ENCODE measurements around the gene CAMKK2. TPM values are rescaled to one million over a fixed set of nuclear protein-coding genes. Genes with fewer than 3 reads are reported as not detected.

CAMKK2 gene
- total and polyA plus RNA-seq, 2 of the 4 experiments (the other 2 are of a cell fraction), result 15.2 to 24.7 TPM

GRCh38 chr12:121251838-121252237 is 44.7 kb downstream of the CAMKK2 start:
- no peak overlapping the region for H4K8ac ChIP-seq (ENCODE audit: low read depth in 2 of 2, low read length in 2 of 2)
- no peak overlapping the region for H3K56ac ChIP-seq (ENCODE audit: extremely low read depth, insufficient read depth, low read length)
- in situ Hi-C loops (cut with MboI; ENCODE audit: low sequenced_read_pairs), result no loop called here
- no peak overlapping the region for H4K5ac ChIP-seq (ENCODE audit: low read depth, low read length)
- DNase-seq (no peak), ATAC-seq (ENCODE audit: low read depth) (no peak)
- peaks cover 63% of the 10 kb centered on the region for H3K36me3 ChIP-seq (ENCODE audit: control insufficient read depth, insufficient read depth, low read length)
- no peak overlapping the region for H2BK20ac ChIP-seq (ENCODE audit: low read depth, low read length)
- WGBS, 2 experiments (ENCODE audit: extremely low coverage in 2 of 2, insufficient read length in 1 of 2), result no CpG with 5 or more reads among the region's 2 CpGs
- H3K9me3 ChIP-seq (ENCODE audit: control insufficient read depth, insufficient read depth, low read length), result no peaks in the 10 kb centered on the region
- CTCF ChIA-PET, result no interaction called here
- H4K91ac ChIP-seq (ENCODE audit: insufficient read depth, low read depth, low read length), result no peak overlapping the region
- no peak for TF ChIP-seq NFE2L2 (IDR thresholded peaks at IDR 0.05; ENCODE audit: low read depth, low read length)
- no peak overlapping the region for H3K9ac ChIP-seq (ENCODE audit: low read depth, low read length)
- no peak overlapping the region for H2AK5ac ChIP-seq (ENCODE audit: low read depth, low read length)
- H3K14ac ChIP-seq (replicated peaks; ENCODE audit: low read depth, low read length), result no peak overlapping the region
- no peak overlapping the region for H3K4me2 ChIP-seq (ENCODE audit: low read depth, low read length)
- H3K79me1 ChIP-seq (ENCODE audit: low read depth in 1 of 2, low read length in 2 of 2), result no peaks in the 10 kb centered on the region
- intact Hi-C loops (cut with micrococcal nuclease), result no loop called here
- no peak overlapping the region for H2AK9ac ChIP-seq (replicated peaks; ENCODE audit: low read depth, low read length, poor library complexity)
- no peak overlapping the region for H3K18ac ChIP-seq (ENCODE audit: low read depth, low read length)
- no peak overlapping the region for H3K4me3 ChIP-seq (ENCODE audit: insufficient read depth, low read depth, low read length)
- H3K23ac ChIP-seq (ENCODE audit: low read depth, low read length), result no peak overlapping the region
- H3K27me3 ChIP-seq (ENCODE audit: control insufficient read depth, insufficient read depth, low read length), result no peaks in the 10 kb centered on the region
- H2BK15ac ChIP-seq (ENCODE audit: low read depth, low read length), result no peak overlapping the region
- no peaks in the 10 kb centered on the region for H4K20me1 ChIP-seq (ENCODE audit: insufficient read depth, low read length)
- H2BK5ac ChIP-seq (ENCODE audit: low read depth, low read length, poor library complexity, severe bottlenecking), result no peak overlapping the region
- H2BK120ac ChIP-seq (ENCODE audit: low read depth, low read length), result no peak overlapping the region
- no peak overlapping the region for H3K4ac ChIP-seq (ENCODE audit: low read depth, low read length)
- POLR2A ChIA-PET (ENCODE audit: unreplicated experiment), result no interaction called here
- dilution Hi-C loops (cut with HindIII; ENCODE audit: low sequenced_read_pairs, unreplicated experiment), result no loop called here
- BruUV-seq (replicated peaks), result no TSS peak
- no peak overlapping the region for H3K27ac ChIP-seq (ENCODE audit: insufficient read depth, low read length)
- no peaks in the 10 kb centered on the region for H3K4me1 ChIP-seq (ENCODE audit: control insufficient read depth, insufficient read depth, low read length)
- H2AFZ ChIP-seq (replicated peaks; ENCODE audit: low read length, poor library complexity), result no peak overlapping the region
- H3K9me1 ChIP-seq (ENCODE audit: insufficient read depth, low read length), result peaks cover 11% of the 10 kb centered on the region; the same call in 1 of the 2 replicates
